Body of pancreas (tissue), 4 donors: Measurements from ENCODE around the gene TMEM156. TPM values are rescaled to one million over a fixed set of nuclear protein-coding genes. Genes with fewer than 3 reads are reported as not detected.

ENCODE experiments used
- ATAC-seq: fragments of 150-250 bp; one replicate; pipeline ENCODE4 v1.9.1; 2016
- DNase-seq, 4 donors: peaks; one replicate each; pipeline ENCODE4 v3.0.0-alpha.2; 2019
- H3K27ac ChIP-seq, 4 donors: fragments of 200-600 bp; sonication (generic); 1 replicate in 3 of 4; 2 replicates in 1 of 4; pipeline versions ENCODE4 v1.5.1 to v1.6.1; 2016 to 2019; ENCODE audit warnings: mild to moderate bottlenecking in 1 of 4, mixed read lengths in 1 of 4, moderate library complexity in 1 of 4
- H3K27me3 ChIP-seq, 2 donors: fragments of 200-600 bp; sonication (generic); one replicate each; pipeline ENCODE4 v1.6.0; 2016; ENCODE audit warnings: mild to moderate bottlenecking in 1 of 2
- H3K36me3 ChIP-seq, 2 donors: fragments of 200-600 bp; sonication (generic); replicated peaks in 1 of 2; 2 replicates each; pipeline ENCODE4 v1.5.1; 2016; ENCODE audit warnings: low read depth in 2 of 2; ENCODE audit not compliant: insufficient read depth in 1 of 2
- H3K4me1 ChIP-seq: fragments of 200-600 bp; sonication (generic); one replicate; pipeline ENCODE4 v1.6.0; 2016
- H3K4me3 ChIP-seq, 2 donors: fragments of 200-600 bp; sonication (generic); 1 replicate in 1 of 2; 2 replicates in 1 of 2; pipeline ENCODE4 v1.5.1; 2016 to 2019
- H3K9me3 ChIP-seq, 3 donors: fragments of 200-600 bp; sonication (generic); 1 replicate in 2 of 3; 2 replicates in 1 of 3; pipeline ENCODE4 v1.5.1; 2016
- CTCF ChIP-seq, 7 experiments: fragments of 450-650 bp in 4 of 7; fragments of 200-600 bp in 3 of 7; sonication (generic) in 3 of 7; IDR thresholded peaks; one replicate each; pipeline ENCODE4 v1.5.1; 2016 to 2019; ENCODE audit warnings: antibody characterized with exemption in 7 of 7
- POLR2A ChIP-seq, 3 donors: fragments of 450-650 bp; IDR thresholded peaks; one replicate each; pipeline ENCODE4 v1.6.1; 2016; ENCODE audit warnings: antibody characterized with exemption in 3 of 3, mild to moderate bottlenecking in 2 of 3
- WGBS, 2 donors: methylation state at CpG; one replicate each; pipeline ENCODE4 v1.1.5; 2017; 5-methylcytosine and 5-hydroxymethylcytosine counted together
- intact Hi-C: fragments of 100-400 bp; cut with DNase I; formaldehyde crosslinking; loops from one replicate; pipeline ENCODE4 v1.15.1; 2023
- total RNA-seq, 2 donors: library from RNA; depleted of rRNA; stranded (reverse); fragments of >200 nt; gene quantifications; one replicate each; pipeline ENCODE4 v1.1.0, GENCODE V29; 2016

TMEM156 gene
- total RNA-seq, 2 donors from 2014 or later, result 2.9 TPM; not detected in 1

GRCh38 chr4:39067031-39067430, 34.8 kb upstream of the TMEM156 start:
- TF ChIP-seq POLR2A (IDR thresholded peaks at IDR 0.05) (no peak), CTCF (IDR thresholded peaks at IDR 0.05) (no peak)
- Histone ChIP-seq H3K4me1 (peaks cover 7% of the 10 kb centered on the region), H3K4me3 (no peak overlapping the region), H3K36me3 (no peaks in the 10 kb centered on the region), H3K27ac (no peak overlapping the region), H3K27me3 (no peaks in the 10 kb centered on the region), H3K9me3 (no peaks in the 10 kb centered on the region)
- no peak for DNase-seq
- no peak for ATAC-seq
- intact Hi-C loops, result no loop called here
- WGBS, 2 donors, result 52 to 58% methylated on average over 2 of the region's 2 CpGs

- no peak overlapping the region for H3K4me3 ChIP-seq
- no peaks in the 10 kb centered on the region for H3K36me3 ChIP-seq
- 91 to 100% methylated on average over 2 of the region's 2 CpGs for whole genome bisulfite sequencing, 2 donors
- peaks cover 7% of the 10 kb centered on the region for H3K4me1 ChIP-seq
- H3K27ac ChIP-seq, result no peak overlapping the region
- no peaks in the 10 kb centered on the region for H3K27me3 ChIP-seq
- no peak for DNase-seq
- no peak for TF ChIP-seq CTCF (IDR thresholded peaks at IDR 0.05)
- intact Hi-C loops, result no loop called here
- no peak for ATAC-seq
- no peaks in the 10 kb centered on the region for H3K9me3 ChIP-seq
Measured at GRCh38 chr4:39066371-39066770, 34.2 kb upstream of the TMEM156 start.

GRCh38 chr4:39063430-39063829, 31.2 kb upstream of the TMEM156 start:
- Histone ChIP-seq H3K9me3 (no peaks in the 10 kb centered on the region), H3K4me1 (peaks cover 7% of the 10 kb centered on the region), H3K27me3 (no peaks in the 10 kb centered on the region), H3K4me3 (no peak overlapping the region), H3K36me3 (no peaks in the 10 kb centered on the region), H3K27ac (no peak overlapping the region)
- intact Hi-C loops, result no loop called here
- no peak for TF ChIP-seq CTCF (IDR thresholded peaks at IDR 0.05)
- no peak for TF ChIP-seq POLR2A (IDR thresholded peaks at IDR 0.05)
- ATAC-seq (no peak), DNase-seq (no peak)

DNA sequence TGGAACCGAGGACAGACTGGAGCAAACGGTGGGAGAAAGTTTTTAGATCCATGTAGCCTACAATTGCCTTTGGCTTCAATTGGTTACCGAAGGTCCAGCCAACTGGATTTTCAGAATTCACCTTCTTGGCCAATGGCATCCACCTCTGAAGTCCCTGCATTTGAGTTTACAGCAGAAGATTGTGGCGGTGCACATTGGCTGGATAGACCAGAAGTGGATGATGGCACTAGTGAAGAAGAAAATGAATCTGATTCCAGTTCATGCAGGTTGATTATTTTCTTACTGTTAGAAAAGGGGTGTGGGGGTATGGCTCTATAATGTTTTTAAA, 30.5 kb upstream of the TMEM156 start:
- H3K4me1 ChIP-seq, result peaks cover 7% of the 10 kb centered on the region
- ATAC-seq (no peak), DNase-seq (no peak)
- no peak overlapping the region for H3K27ac ChIP-seq
- TF ChIP-seq CTCF (IDR thresholded peaks at IDR 0.05), result no peak
- TF ChIP-seq POLR2A (IDR thresholded peaks at IDR 0.05), result no peak
- no peaks in the 10 kb centered on the region for H3K9me3 ChIP-seq
- intact Hi-C loops, result no loop called here
- H3K27me3 ChIP-seq, result no peaks in the 10 kb centered on the region
- no peaks in the 10 kb centered on the region for H3K36me3 ChIP-seq
- WGBS, 2 donors, result 78 to 81% methylated on average over 4 of the region's 4 CpGs
- H3K4me3 ChIP-seq, result no peak overlapping the region

GRCh38 chr4:39062094-39062769, 30.0 kb upstream of the TMEM156 start, which contains the start of gene KLHL5:
Gene KLHL5 (plus strand): TSS chr4:39062232. CDS start chr4:39062653, 421 bp downstream.
- H3K4me1 ChIP-seq, result peaks cover 3% of the 10 kb centered on the region
- H3K36me3 ChIP-seq, result no peaks in the 10 kb centered on the region
- no peaks in the 10 kb centered on the region for H3K9me3 ChIP-seq
- H3K27me3 ChIP-seq, result no peaks in the 10 kb centered on the region
- ATAC-seq (no peak), DNase-seq (no peak)
- WGBS, 2 donors, result 51 to 55% methylated on average over 7 of the region's 7 CpGs
- no peak within 1 kb of the TSS for H3K4me3 ChIP-seq
- no peak for TF ChIP-seq POLR2A (IDR thresholded peaks at IDR 0.05)
- intact Hi-C loops, result no loop called here
- no peak within 1 kb of the TSS for H3K27ac ChIP-seq
